Stomach (tissue), 9 donors: Measurements from ENCODE around the gene AK5. TPM values are rescaled to one million over a fixed set of nuclear protein-coding genes. Genes with fewer than 3 reads are reported as not detected.

ENCODE experiments used
- DNase-seq, 2 donors: peaks; one replicate each; pipeline versions ENCODE4 v3.0.0 to v3.0.0-alpha.2; 2013 to 2019
- H3K27ac ChIP-seq, 5 donors: fragments of 200-600 bp in 4 of 5; sonication (generic) in 4 of 5; one replicate each; pipeline ENCODE4 v1.5.1; 2013 to 2019; ENCODE audit warnings: mild to moderate bottlenecking in 1 of 5, moderate library complexity in 1 of 5
- H3K27me3 ChIP-seq, 3 donors: fragments of 200-600 bp; sonication (generic); one replicate each; pipeline ENCODE4 v1.5.1; 2017 to 2019; ENCODE audit warnings: mixed run types in 1 of 3
- H3K36me3 ChIP-seq, 4 donors: fragments of 200-600 bp; sonication (generic); 1 replicate in 3 of 4; 2 replicates in 1 of 4; pipeline ENCODE4 v1.5.1; 2016 to 2019
- H3K4me1 ChIP-seq, 4 donors: fragments of 200-600 bp; sonication (generic); one replicate each; pipeline ENCODE4 v1.5.1; 2016 to 2019
- H3K4me3 ChIP-seq, 4 donors: fragments of 200-600 bp; sonication (generic) in 3 of 4; one replicate each; pipeline ENCODE4 v1.5.1; 2016 to 2019; ENCODE audit warnings: mild to moderate bottlenecking in 1 of 4
- H3K9me3 ChIP-seq, 4 donors: fragments of 200-600 bp; sonication (generic); one replicate each; pipeline ENCODE4 v1.5.1; 2016 to 2019
- CTCF ChIP-seq, 7 experiments: fragments of 450-650 bp in 4 of 7; fragments of 200-600 bp in 3 of 7; sonication (generic) in 3 of 7; IDR thresholded peaks; one replicate each; pipeline ENCODE4 v1.5.1; 2016 to 2019; ENCODE audit warnings: antibody characterized with exemption in 7 of 7, control low read depth in 2 of 7, mild to moderate bottlenecking in 1 of 7
- EP300 ChIP-seq: sonication (generic); formaldehyde crosslinking; IDR thresholded peaks from one replicate; pipeline ENCODE4 v1.6.1; 2017; ENCODE audit warnings: antibody characterized with exemption
- POLR2A ChIP-seq, 4 donors: fragments of 450-650 bp; IDR thresholded peaks; one replicate each; pipeline ENCODE4 v1.6.1; 2016; ENCODE audit warnings: antibody characterized with exemption in 4 of 4, control low read depth in 2 of 4, mild to moderate bottlenecking in 1 of 4, moderate library complexity in 1 of 4
- POLR2AphosphoS5 ChIP-seq, 3 donors: sonication (generic); formaldehyde crosslinking; IDR thresholded peaks; one replicate each; pipeline ENCODE4 v1.6.1; 2016; ENCODE audit warnings: antibody characterized with exemption in 3 of 3
- WGBS, 5 donors: extraction: QIAGEN DNeasy Blood & Tissue Kit in 3 of 5; methylation state at CpG; one replicate each; pipeline versions ENCODE4 v1.1.5 to v1.1.7; 2013 to 2018; 5-methylcytosine and 5-hydroxymethylcytosine counted together
- intact Hi-C: fragments of 100-400 bp; cut with DNase I; formaldehyde crosslinking; loops from one replicate; pipeline ENCODE4 v1.15.1; 2023; ENCODE audit warnings: low total_unique reads
- polyA plus RNA-seq, 3 donors: library from polyadenylated mRNA; stranded (reverse); fragments of 200-250 nt; gene quantifications; one replicate each; pipeline ENCODE4 v1.2.3, GENCODE V29; 2013
- total RNA-seq, 5 donors: library from RNA; depleted of rRNA; stranded (reverse); fragments of >200 nt; gene quantifications; one replicate each; pipeline versions ENCODE4 v1.1.0 to v1.2.3, GENCODE V29; 2014 to 2016
- donor health status: healthy with polysubstance abuse.
- donor health status: Bipolar disorder and iron deficiency.
- donor health status: healthy.

The AK5 gene
- total and polyA plus RNA-seq, 8 donors: 0.23 to 5.0 (median 1.3) TPM; not detected in 3

- H3K4me1 ChIP-seq: peaks cover 0 to 25% (median 10%) of the 10 kb centered on the region in 4 donors
- H3K27me3 ChIP-seq: no peaks in the 10 kb centered on the region
- DNase-seq: peak in 1 of 2 donors; percentile 58
- H3K9me3 ChIP-seq: no peaks in the 10 kb centered on the region
- WGBS, 5 donors: 33 to 47% (median 35%) methylated on average over 7 of the region's 7 CpGs
- intact Hi-C loops: loop anchor here (10.0 kb wide), 1 partner anchor 384 kb away; no protein-coding TSS in a partner anchor
- TF ChIP-seq CTCF (IDR thresholded peaks at IDR 0.05) (no peak), POLR2AphosphoS5 (IDR thresholded peaks at IDR 0.05) (peak in 1 of 3 donors; percentile 33), EP300 (no peak), POLR2A (IDR thresholded peaks at IDR 0.05) (no peak)
- peak overlapping the region in 3 of 5 donors; percentile 22 to 41 (median 36) for H3K27ac ChIP-seq
- no peak overlapping the region for H3K4me3 ChIP-seq
- no peaks in the 10 kb centered on the region for H3K36me3 ChIP-seq
These were observed 257.2 kb downstream of the AK5 start for GRCh38 chr1:77538956-77539518.

- 49 to 70% (median 60%) methylated on average over 4 of the region's 4 CpGs for WGBS, 5 donors
- DNase-seq: peak in 1 of 2 donors; percentile 28
- Histone ChIP-seq H3K27ac (peak overlapping the region in 3 of 5 donors; percentile 22 to 41 (median 36)), H3K27me3 (no peaks in the 10 kb centered on the region), H3K4me3 (no peak overlapping the region), H3K4me1 (peaks cover 0 to 22% (median 9%) of the 10 kb centered on the region in 4 donors), H3K9me3 (no peaks in the 10 kb centered on the region), H3K36me3 (no peaks in the 10 kb centered on the region)
- TF ChIP-seq EP300 (no peak), CTCF (IDR thresholded peaks at IDR 0.05) (no peak), POLR2A (IDR thresholded peaks at IDR 0.05) (no peak), POLR2AphosphoS5 (IDR thresholded peaks at IDR 0.05) (no peak)
- intact Hi-C loops: loop anchor here (10.0 kb wide), 1 partner anchor 385 kb away; no protein-coding TSS in a partner anchor
These were observed 257.8 kb downstream of the AK5 start for GRCh38 chr1:77539519-77540142.

- no peaks in the 10 kb centered on the region for H3K9me3 ChIP-seq
- H3K27me3 ChIP-seq: no peaks in the 10 kb centered on the region
- 89 to 93% (median 90%) methylated on average over 6 of the region's 6 CpGs for WGBS, 5 donors
- H3K27ac ChIP-seq: no peak overlapping the region
- H3K4me1 ChIP-seq: peaks cover 0 to 22% (median 9%) of the 10 kb centered on the region in 4 donors
- no peak for DNase-seq
- H3K4me3 ChIP-seq: no peak overlapping the region
- intact Hi-C loops: no loop called here
- no peaks in the 10 kb centered on the region for H3K36me3 ChIP-seq
- TF ChIP-seq POLR2A (IDR thresholded peaks at IDR 0.05) (no peak), CTCF (IDR thresholded peaks at IDR 0.05) (no peak), POLR2AphosphoS5 (IDR thresholded peaks at IDR 0.05) (no peak), EP300 (no peak)
These were observed 258.8 kb downstream of the AK5 start for GRCh38 chr1:77540501-77541161.

- no peak overlapping the region for H3K27ac ChIP-seq
- H3K36me3 ChIP-seq: no peaks in the 10 kb centered on the region
- intact Hi-C loops: no loop called here
- no peak overlapping the region for H3K4me3 ChIP-seq
- DNase-seq: no peak
- H3K4me1 ChIP-seq: peaks cover 0 to 22% (median 9%) of the 10 kb centered on the region in 4 donors
- 93 to 96% (median 95%) methylated on average over 5 of the region's 5 CpGs for WGBS, 5 donors
- H3K9me3 ChIP-seq: no peaks in the 10 kb centered on the region
- no peaks in the 10 kb centered on the region for H3K27me3 ChIP-seq
- TF ChIP-seq POLR2AphosphoS5 (IDR thresholded peaks at IDR 0.05): no peak
These were observed 259.3 kb downstream of the AK5 start for GRCh38 chr1:77541162-77541545.
